IMR-90 (cell line): Measurements from ENCODE around the gene SLC6A9. TPM values are rescaled to one million over a fixed set of nuclear protein-coding genes. Genes with fewer than 3 reads are reported as not detected.

Experiments
- ATAC-seq: fragments of 200-7000 bp; cut with Tn5 transposase; 2 replicates; pipeline ENCODE4 v1.9.1; 2020; ENCODE audit warnings: low read depth, mild to moderate bottlenecking, moderate library complexity
- BruUV-seq: library from RNA; stranded (reverse); fragments of 400-500 nt; replicated peaks from 2 replicates; lab custom pipeline; 2021; lab: Mats Ljungman, UMichigan
- CTCF ChIA-PET: fragments of 300-600 bp; formaldehyde crosslinking; extraction: SDS; loops from one replicate; lab custom pipeline; 2021; ENCODE audit warnings: antibody characterized with exemption; lab: Yijun Ruan, JAX
- POLR2A ChIA-PET: fragments of 300-600 bp; sonication (Branson Sonifier 250); formaldehyde crosslinking; loops from one replicate; lab custom pipeline; 2022; ENCODE audit warnings: antibody characterized with exemption; ENCODE audit not compliant: unreplicated experiment; lab: Charles Lee
- DNase-seq: peaks from one replicate; pipeline ENCODE4 v3.0.0; 2013
- H2AFZ ChIP-seq: replicated peaks from 2 replicates; pipeline ENCODE3; 2013; ENCODE audit warnings: low read length, mild to moderate bottlenecking; ENCODE audit not compliant: poor library complexity
- H2AK5ac ChIP-seq: 2 replicates; pipeline ENCODE4 v1.6.1; 2013; ENCODE audit warnings: low read depth, low read length, inconsistent platforms
- H2AK9ac ChIP-seq: replicated peaks from 2 replicates; pipeline ENCODE3; 2013; ENCODE audit warnings: mild to moderate bottlenecking, low read depth, low read length, moderate library complexity; ENCODE audit not compliant: poor library complexity
- H2BK120ac ChIP-seq: 2 replicates; pipeline ENCODE4 v1.6.1; 2013; ENCODE audit warnings: low read depth, low read length, inconsistent platforms
- H2BK15ac ChIP-seq: 3 replicates; pipeline ENCODE4 v1.6.1; 2013; ENCODE audit warnings: low read depth, low read length, inconsistent platforms
- H2BK20ac ChIP-seq: 2 replicates; pipeline ENCODE4 v1.6.1; 2013; ENCODE audit warnings: low read depth, mild to moderate bottlenecking, inconsistent platforms, low read length, moderate library complexity
- H2BK5ac ChIP-seq: 2 replicates; pipeline ENCODE4 v1.6.1; 2013; ENCODE audit warnings: mild to moderate bottlenecking, low read depth, low read length, inconsistent platforms; ENCODE audit not compliant: poor library complexity, severe bottlenecking
- H3K14ac ChIP-seq: replicated peaks from 2 replicates; pipeline ENCODE4 v1.6.1; 2013; ENCODE audit warnings: low read depth, low read length, inconsistent platforms
- H3K18ac ChIP-seq: 2 replicates; pipeline ENCODE4 v1.6.1; 2013; ENCODE audit warnings: low read depth, low read length, control low read depth
- H3K23ac ChIP-seq: 2 replicates; pipeline ENCODE4 v1.6.1; 2013; ENCODE audit warnings: low read depth, low read length, inconsistent platforms
- H3K27ac ChIP-seq: 2 replicates; pipeline ENCODE4 v1.5.1; 2013; ENCODE audit warnings: mild to moderate bottlenecking, control low read depth, low read length; ENCODE audit not compliant: insufficient read depth
- H3K27me3 ChIP-seq: 2 replicates; pipeline ENCODE4 v1.6.1; 2013; ENCODE audit warnings: low read length; ENCODE audit not compliant: control insufficient read depth, insufficient read depth
- H3K36me3 ChIP-seq: 2 replicates; pipeline ENCODE4 v1.6.1; 2013; ENCODE audit warnings: low read length, mixed read lengths; ENCODE audit not compliant: control insufficient read depth, insufficient read depth
- H3K4ac ChIP-seq: 2 replicates; pipeline ENCODE4 v1.6.1; 2013; ENCODE audit warnings: low read depth, low read length, inconsistent platforms
- H3K4me1 ChIP-seq: 2 replicates; pipeline ENCODE4 v1.6.1; 2013; ENCODE audit warnings: low read length, mixed read lengths; ENCODE audit not compliant: control insufficient read depth, insufficient read depth
- H3K4me2 ChIP-seq: 2 replicates; pipeline ENCODE4 v1.6.1; 2013; ENCODE audit warnings: low read depth, mild to moderate bottlenecking, control low read depth, low read length, moderate library complexity
- H3K4me3 ChIP-seq: 2 replicates; pipeline ENCODE4 v1.5.1; 2013; ENCODE audit warnings: low read depth, mild to moderate bottlenecking, control low read depth, low read length, moderate library complexity; ENCODE audit not compliant: insufficient read depth
- H3K56ac ChIP-seq: 2 replicates; pipeline ENCODE4 v1.6.1; 2013; ENCODE audit warnings: low read length, inconsistent platforms; ENCODE audit not compliant: insufficient read depth; ENCODE audit errors: extremely low read depth
- H3K79me1 ChIP-seq, 2 experiments: 2 replicates each; pipeline ENCODE4 v1.6.1; 2013; ENCODE audit warnings: low read length in 2 of 2, inconsistent platforms in 1 of 2, low read depth in 1 of 2
- H3K9ac ChIP-seq: 2 replicates; pipeline ENCODE4 v1.6.1; 2013; ENCODE audit warnings: low read depth, low read length, control low read depth
- H3K9me1 ChIP-seq: 2 replicates; pipeline ENCODE4 v1.6.1; 2013; ENCODE audit warnings: low read length, inconsistent platforms; ENCODE audit not compliant: insufficient read depth
- H3K9me3 ChIP-seq: 2 replicates; pipeline ENCODE4 v1.6.1; 2013; ENCODE audit warnings: low read length; ENCODE audit not compliant: control insufficient read depth, insufficient read depth
- H4K20me1 ChIP-seq: 2 replicates; pipeline ENCODE4 v1.6.1; 2013; ENCODE audit warnings: low read length, inconsistent platforms; ENCODE audit not compliant: insufficient read depth
- H4K5ac ChIP-seq: 2 replicates; pipeline ENCODE4 v1.6.1; 2013; ENCODE audit warnings: mild to moderate bottlenecking, low read depth, low read length, control low read depth
- H4K8ac ChIP-seq, 2 experiments: 2 replicates each; pipeline ENCODE4 v1.6.1; 2013; ENCODE audit warnings: low read depth in 2 of 2, low read length in 2 of 2, control low read depth in 1 of 2, inconsistent platforms in 1 of 2
- H4K91ac ChIP-seq: 2 replicates; pipeline ENCODE4 v1.6.1; 2013; ENCODE audit warnings: low read depth, low read length, inconsistent platforms; ENCODE audit not compliant: insufficient read depth
- CEBPB ChIP-seq: IDR thresholded peaks from 2 replicates; pipeline ENCODE4 v1.6.1; 2012; ENCODE audit warnings: low read depth, low read length, improper control_type of control experiment
- USF2 ChIP-seq: fragments of 150-350 bp; IDR thresholded peaks from 2 replicates; pipeline ENCODE4 v1.6.1; 2017; ENCODE audit warnings: mild to moderate bottlenecking, antibody characterized with exemption, low read length, low read depth
- WGBS, 2 experiments: methylation state at CpG; one replicate each; pipeline versions ENCODE4 v1.1.5 to v1.1.7; 2013; ENCODE audit warnings: missing lambda C conversion rate in 2 of 2; ENCODE audit not compliant: insufficient read length in 1 of 2; ENCODE audit errors: extremely low coverage in 2 of 2; 5-methylcytosine and 5-hydroxymethylcytosine counted together
- dilution Hi-C: fragments of 300-500 bp; cut with HindIII; formaldehyde crosslinking; loops from one replicate; pipeline ENCODE4 v1.14.3; 2018; ENCODE audit warnings: low sequenced_read_pairs; ENCODE audit not compliant: unreplicated experiment
- in situ Hi-C: fragments of 300-500 bp; cut with MboI; formaldehyde crosslinking; loops from 3 replicates; pipeline ENCODE4 v1.14.3; 2019; ENCODE audit warnings: low sequenced_read_pairs, inconsistent platforms, mixed read lengths
- intact Hi-C: fragments of 100-400 bp; cut with micrococcal nuclease; formaldehyde crosslinking; loops from 2 replicates; pipeline ENCODE4 v1.10.0; 2022
- polyA plus RNA-seq, 3 experiments: library from polyadenylated mRNA; depleted of rRNA; stranded (reverse); fragments of >200 nt; gene quantifications; 2 replicates each; pipeline ENCODE4 v1.2.3, GENCODE V29; 2012; ENCODE audit warnings: low replicate concordance in 1 of 3
- total RNA-seq: library from RNA; depleted of rRNA; stranded (reverse); fragments of >200 nt; gene quantifications from 2 replicates; pipeline ENCODE4 v1.2.3, GENCODE V29; 2012

SLC6A9 gene
- total and polyA plus RNA-seq, 2 of the 4 experiments (the other 2 are of a cell fraction) = 2.0 to 6.6 TPM

DNA sequence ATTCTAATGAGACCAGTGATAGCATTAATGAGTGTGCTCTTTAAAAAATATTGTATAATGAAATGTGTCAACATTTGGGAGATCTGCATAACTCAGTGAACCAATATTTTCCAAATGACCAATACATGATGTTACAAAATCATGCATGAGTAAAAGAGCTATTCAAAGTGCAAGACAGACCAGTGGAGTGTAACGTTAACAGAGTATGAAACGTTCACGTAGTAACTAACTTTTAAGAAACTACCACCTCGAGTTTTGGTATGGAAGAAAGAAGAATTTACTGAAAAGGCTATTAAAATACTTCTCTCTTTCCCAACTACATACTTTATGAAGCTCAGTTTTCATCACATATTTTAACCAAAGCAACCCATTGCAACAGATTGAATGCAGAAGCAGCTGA lies 9.6 kb upstream of the SLC6A9 start:
- POLR2A ChIA-PET = no interaction called here
- CTCF ChIA-PET = interaction anchor here (1.0 to 3.8 kb wide), 2 partner anchors 35 to 254 kb away, joined by 3 to 14 read pairs; no protein-coding TSS in a partner anchor
- intact Hi-C loops = no loop called here

More for the DNA sequence above, 9.6 kb upstream of the SLC6A9 start:
- in situ Hi-C loops = no loop called here
- no peak overlapping the region for H4K8ac ChIP-seq
- TF ChIP-seq USF2 (no peak), CEBPB (0 out of 2 replicates have a peak, but pooled peaks have one; percentile 8)
- no peaks in the 10 kb centered on the region for H3K9me3 ChIP-seq
- no CpG with 5 or more reads among the region's 4 CpGs for WGBS, 2 experiments
- DNase-seq = no peak
- H2BK120ac ChIP-seq = no peak overlapping the region
- no TSS peak for BruUV-seq
- no peak overlapping the region for H3K4ac ChIP-seq
- H3K27ac ChIP-seq = no peak overlapping the region
- H2AFZ ChIP-seq = no peak overlapping the region
- no peak overlapping the region for H3K23ac ChIP-seq
- no peaks in the 10 kb centered on the region for H4K20me1 ChIP-seq
- dilution Hi-C loops = no loop called here
- H2BK15ac ChIP-seq = no peak overlapping the region
- H3K4me2 ChIP-seq = no peak overlapping the region
- H3K79me1 ChIP-seq = no peaks in the 10 kb centered on the region
- H4K5ac ChIP-seq = no peak overlapping the region
- no peak overlapping the region for H3K14ac ChIP-seq
- ATAC-seq = peak; percentile 16; the same call in 1 of the 2 replicates
- no peak overlapping the region for H2BK20ac ChIP-seq
- no peak overlapping the region for H2AK5ac ChIP-seq
- peaks cover 10% of the 10 kb centered on the region; the same call in 1 of the 2 replicates for H3K9me1 ChIP-seq
- no peak overlapping the region for H3K9ac ChIP-seq
- no peak overlapping the region for H3K4me3 ChIP-seq
- H3K4me1 ChIP-seq = peaks cover 2% of the 10 kb centered on the region; the same call in 1 of the 2 replicates
- H3K27me3 ChIP-seq = no peaks in the 10 kb centered on the region
- no peak overlapping the region for H2BK5ac ChIP-seq
- H3K56ac ChIP-seq = no peak overlapping the region
- H4K91ac ChIP-seq = no peak overlapping the region
- H2AK9ac ChIP-seq = no peak overlapping the region
- H3K36me3 ChIP-seq = no peaks in the 10 kb centered on the region
- no peak overlapping the region for H3K18ac ChIP-seq
